Neuronal stem cell (in vitro differentiated cells): ENCODE measurements around the gene NLRP11.

ENCODE experiments used
- DNase-seq: peaks from one replicate; pipeline ENCODE4 v3.0.0-alpha.2; 2013; ENCODE audit warnings: low spot score
- H2AFZ ChIP-seq: one replicate; pipeline ENCODE4 v1.6.1; 2013; ENCODE audit warnings: mild to moderate bottlenecking, low read length, inconsistent platforms
- H2AK5ac ChIP-seq: 2 replicates; pipeline ENCODE4 v1.6.1; 2013; ENCODE audit warnings: low read depth, mild to moderate bottlenecking, inconsistent platforms, low read length, moderate library complexity, mixed read lengths
- H2BK120ac ChIP-seq: 2 replicates; pipeline ENCODE4 v1.6.1; 2013; ENCODE audit warnings: low read depth, mild to moderate bottlenecking, inconsistent platforms, low read length, moderate library complexity, mixed read lengths
- H2BK12ac ChIP-seq: one replicate; pipeline ENCODE4 v1.6.1; 2013; ENCODE audit warnings: low read length, inconsistent platforms
- H2BK15ac ChIP-seq: 2 replicates; pipeline ENCODE4 v1.6.1; 2013; ENCODE audit warnings: mild to moderate bottlenecking, low read length, inconsistent platforms, mixed read lengths
- H2BK5ac ChIP-seq: one replicate; pipeline ENCODE4 v1.6.1; 2013; ENCODE audit warnings: inconsistent platforms, mild to moderate bottlenecking, low read length, moderate library complexity
- H3K14ac ChIP-seq: one replicate; pipeline ENCODE4 v1.6.1; 2013; ENCODE audit warnings: low read length, inconsistent platforms
- H3K18ac ChIP-seq: 2 replicates; pipeline ENCODE4 v1.6.1; 2013; ENCODE audit warnings: low read length, inconsistent platforms
- H3K23ac ChIP-seq: 2 replicates; pipeline ENCODE4 v1.6.1; 2013; ENCODE audit warnings: low read depth, mild to moderate bottlenecking, mixed read lengths, low read length, inconsistent platforms; ENCODE audit not compliant: poor library complexity
- H3K27ac ChIP-seq: replicated peaks from 3 replicates; pipeline ENCODE4 v1.5.1; 2013; ENCODE audit warnings: low read length, inconsistent platforms
- H3K27me3 ChIP-seq, 3 experiments: 2 replicates each; pipeline ENCODE4 v1.6.1; 2013; ENCODE audit warnings: low read length in 3 of 3, mild to moderate bottlenecking in 2 of 3, inconsistent platforms in 1 of 3, low read depth in 1 of 3, mixed read lengths in 1 of 3, moderate library complexity in 1 of 3; ENCODE audit not compliant: control insufficient read depth in 3 of 3, insufficient read depth in 3 of 3
- H3K36me3 ChIP-seq, 2 donors: replicated peaks in 1 of 2; 2 replicates each; pipeline ENCODE4 v1.6.1; 2013; ENCODE audit warnings: low read length in 2 of 2; ENCODE audit not compliant: control insufficient read depth in 2 of 2, insufficient read depth in 2 of 2
- H3K4ac ChIP-seq: 2 replicates; pipeline ENCODE4 v1.6.1; 2013; ENCODE audit warnings: inconsistent platforms, mild to moderate bottlenecking, low read length, moderate library complexity
- H3K4me1 ChIP-seq, 2 donors: 1 replicate in 1 of 2; 2 replicates in 1 of 2; pipeline ENCODE4 v1.6.1; 2013; ENCODE audit warnings: low read length in 2 of 2, low read depth in 1 of 2; ENCODE audit not compliant: control insufficient read depth in 2 of 2, insufficient read depth in 1 of 2
- H3K4me2 ChIP-seq: one replicate; pipeline ENCODE4 v1.6.1; 2013; ENCODE audit warnings: mild to moderate bottlenecking, low read length, inconsistent platforms; ENCODE audit not compliant: insufficient read depth, poor library complexity, severe bottlenecking
- H3K4me3 ChIP-seq, 2 donors: 2 replicates each; pipeline ENCODE4 v1.5.1; 2013; ENCODE audit warnings: low read length in 2 of 2, mild to moderate bottlenecking in 2 of 2, inconsistent platforms in 1 of 2, moderate library complexity in 1 of 2
- H3K79me1 ChIP-seq: one replicate; pipeline ENCODE4 v1.6.1; 2013; ENCODE audit warnings: low read depth, mild to moderate bottlenecking, inconsistent platforms, low read length, moderate library complexity
- H3K9ac ChIP-seq: one replicate; pipeline ENCODE4 v1.6.1; 2013; ENCODE audit warnings: mild to moderate bottlenecking, low read depth, low read length, inconsistent platforms; ENCODE audit not compliant: poor library complexity
- H3K9me3 ChIP-seq, 2 donors: replicated peaks in 1 of 2; 2 replicates each; pipeline versions ENCODE3 to v1.6.1; 2013; ENCODE audit warnings: low read length in 2 of 2, mild to moderate bottlenecking in 2 of 2, inconsistent platforms in 1 of 2, low read depth in 1 of 2, mixed read lengths in 1 of 2, moderate library complexity in 1 of 2; ENCODE audit not compliant: control insufficient read depth in 2 of 2, insufficient read depth in 1 of 2
- H4K8ac ChIP-seq: one replicate; pipeline ENCODE4 v1.6.1; 2013; ENCODE audit warnings: low read depth, mild to moderate bottlenecking, inconsistent platforms, low read length, moderate library complexity
- H4K91ac ChIP-seq: one replicate; pipeline ENCODE4 v1.6.1; 2013; ENCODE audit warnings: low read length, low read depth, mild to moderate bottlenecking, inconsistent platforms; ENCODE audit not compliant: poor library complexity
- WGBS, 2 donors: extraction: QIAGEN DNeasy Blood & Tissue Kit; methylation state at CpG; one replicate each; pipeline ENCODE4 v1.1.7; 2013; ENCODE audit warnings: missing lambda C conversion rate in 2 of 2, mixed read lengths in 1 of 2; ENCODE audit not compliant: insufficient read length in 2 of 2, insufficient replicate concordance in 1 of 2; ENCODE audit errors: extremely low coverage in 2 of 2; 5-methylcytosine and 5-hydroxymethylcytosine counted together

Gene NLRP11

GRCh38 chr19:55836340-55836739, 4.5 kb upstream of the NLRP11 start, which contains the start of gene NLRP4:
Gene NLRP4, plus strand, starts transcription at chr19:55836540. Its CDS starts 15,541 bp downstream, at chr19:55852081.
- Histone ChIP-seq H4K8ac (no peak within 1 kb of the TSS), H2BK5ac (no peak within 1 kb of the TSS), H4K91ac (no peak within 1 kb of the TSS), H3K14ac (no peak within 1 kb of the TSS), H3K27me3 (peaks cover 0 to 4% (median 0%) of the 10 kb centered on the region in 3 experiments), H3K27ac (no peak within 1 kb of the TSS), H3K9me3 (peaks cover 0 to 19% of the 10 kb centered on the region in 2 donors), H3K4me1 (no peaks in the 10 kb centered on the region), H3K36me3 (no peaks in the 10 kb centered on the region), H3K79me1 (no peaks in the 10 kb centered on the region), H3K4me3 (no peak within 1 kb of the TSS), H3K23ac (no peak within 1 kb of the TSS), H3K18ac (no peak within 1 kb of the TSS), H2AFZ (peak within 1 kb of the TSS; percentile 57), H3K4me2 (no peak within 1 kb of the TSS), H2AK5ac (no peak within 1 kb of the TSS), H3K4ac (no peak within 1 kb of the TSS), H2BK12ac (no peak within 1 kb of the TSS), H2BK15ac (no peak within 1 kb of the TSS), H3K9ac (no peak within 1 kb of the TSS), H2BK120ac (no peak within 1 kb of the TSS)
- no peak for DNase-seq
- no CpG with 5 or more reads among the region's 16 CpGs for WGBS, 2 donors

GRCh38 chr19:55832676-55833075, 877 bp upstream of the NLRP11 start:
- WGBS, 2 donors = no CpG with 5 or more reads among the region's 4 CpGs
- no peak overlapping the region for H4K91ac ChIP-seq

GRCh38 chr19:55830656-55831055, 1.1 kb downstream of the NLRP11 start:
- H2AFZ ChIP-seq = no peak overlapping the region
- H3K79me1 ChIP-seq = no peaks in the 10 kb centered on the region
- no peak overlapping the region for H2BK120ac ChIP-seq
- H4K91ac ChIP-seq = no peak overlapping the region
- H3K36me3 ChIP-seq = no peaks in the 10 kb centered on the region
- no peak overlapping the region for H3K27ac ChIP-seq
- no peaks in the 10 kb centered on the region for H3K4me1 ChIP-seq
- H2BK15ac ChIP-seq = no peak overlapping the region
- peaks cover 0 to 14% of the 10 kb centered on the region in 2 donors for H3K9me3 ChIP-seq
- H2BK12ac ChIP-seq = no peak overlapping the region
- no peak overlapping the region for H3K14ac ChIP-seq
- no peak overlapping the region for H3K4ac ChIP-seq
- H3K27me3 ChIP-seq = peaks cover 0 to 4% (median 0%) of the 10 kb centered on the region in 3 experiments
- no peak overlapping the region for H3K4me3 ChIP-seq
- WGBS, 2 donors = no CpG with 5 or more reads among the region's 5 CpGs
- H4K8ac ChIP-seq = no peak overlapping the region
- H3K23ac ChIP-seq = no peak overlapping the region
- H3K4me2 ChIP-seq = no peak overlapping the region
- no peak overlapping the region for H2BK5ac ChIP-seq
- no peak overlapping the region for H3K9ac ChIP-seq
- no peak overlapping the region for H2AK5ac ChIP-seq
- no peak for DNase-seq
- H3K18ac ChIP-seq = no peak overlapping the region

More at GRCh38 chr19:55832676-55833075, 877 bp upstream of the NLRP11 start:
- H3K4ac ChIP-seq = no peak overlapping the region
- no peak overlapping the region for H3K4me3 ChIP-seq
- H3K36me3 ChIP-seq = no peaks in the 10 kb centered on the region
- H3K27ac ChIP-seq = no peak overlapping the region
- no peak overlapping the region for H2BK5ac ChIP-seq
- H2BK15ac ChIP-seq = no peak overlapping the region
- H2AK5ac ChIP-seq = no peak overlapping the region
- H3K18ac ChIP-seq = no peak overlapping the region
- H3K79me1 ChIP-seq = no peaks in the 10 kb centered on the region
- H4K8ac ChIP-seq = no peak overlapping the region
- H3K23ac ChIP-seq = no peak overlapping the region
- peaks cover 0 to 17% of the 10 kb centered on the region in 2 donors for H3K9me3 ChIP-seq
- peaks cover 0 to 4% (median 0%) of the 10 kb centered on the region in 3 experiments for H3K27me3 ChIP-seq
- H2AFZ ChIP-seq = no peak overlapping the region
- H3K4me1 ChIP-seq = no peaks in the 10 kb centered on the region
- no peak overlapping the region for H3K9ac ChIP-seq
- no peak for DNase-seq
- H2BK12ac ChIP-seq = no peak overlapping the region
- H3K14ac ChIP-seq = no peak overlapping the region
- no peak overlapping the region for H2BK120ac ChIP-seq
- no peak overlapping the region for H3K4me2 ChIP-seq

- DNase-seq = no peak
- Histone ChIP-seq H2AFZ (no peak overlapping the region), H3K79me1 (no peaks in the 10 kb centered on the region), H2BK5ac (no peak overlapping the region), H3K4me1 (no peaks in the 10 kb centered on the region), H3K36me3 (no peaks in the 10 kb centered on the region), H3K9me3 (peaks cover 0 to 25% of the 10 kb centered on the region in 2 donors), H3K23ac (no peak overlapping the region), H3K27ac (no peak overlapping the region), H2BK15ac (no peak overlapping the region), H4K91ac (no peak overlapping the region), H3K4ac (no peak overlapping the region), H3K9ac (no peak overlapping the region), H2BK120ac (no peak overlapping the region), H3K27me3 (peaks cover 0 to 24% (median 0%) of the 10 kb centered on the region in 3 experiments), H3K18ac (no peak overlapping the region), H2BK12ac (no peak overlapping the region), H3K4me2 (no peak overlapping the region), H4K8ac (no peak overlapping the region), H3K4me3 (no peak overlapping the region), H2AK5ac (no peak overlapping the region), H3K14ac (no peak overlapping the region)
- no CpG with 5 or more reads among the region's 3 CpGs for WGBS, 2 donors
These were observed 11.8 kb downstream of the NLRP11 start for GRCh38 chr19:55820037-55820436.
